ENCODE data around the gene PLCB3.

The PLCB3 gene

DNA sequence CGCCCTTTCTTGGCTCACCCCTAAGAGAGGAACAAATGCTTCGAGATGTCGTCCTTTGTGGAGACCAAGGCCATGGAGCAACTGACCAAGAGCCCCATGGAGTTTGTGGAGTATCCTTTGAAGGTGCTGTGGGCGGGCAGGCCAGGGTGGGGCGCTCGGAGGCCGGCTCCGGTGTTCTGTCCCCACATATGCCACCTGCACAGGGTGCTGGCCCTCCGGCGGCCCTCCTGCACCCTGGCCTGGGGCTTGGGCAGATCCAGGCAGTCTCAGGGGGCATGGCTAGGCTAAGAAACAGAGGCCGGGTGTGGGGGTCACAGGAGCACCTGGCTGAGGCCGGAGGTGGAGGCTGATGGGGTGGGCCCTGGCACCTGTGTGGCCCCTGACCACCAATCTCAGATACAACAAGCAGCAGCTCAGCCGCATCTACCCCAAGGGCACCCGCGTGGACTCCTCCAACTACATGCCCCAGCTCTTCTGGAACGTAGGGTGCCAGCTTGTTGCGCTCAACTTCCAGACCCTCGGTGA lies 10.3 kb downstream of the PLCB3 start:
- no peak for DNase-seq (ENCODE audit: low read depth in 1 of 2, low spot score in 1 of 2)
- in situ Hi-C loops (cut with HindIII; ENCODE audit: low pct_unique_long_range_greater_than_20kb, low sequenced_read_pairs), result no loop called here
- no peak for TF ChIP-seq JUND (IDR thresholded peaks at IDR 0.05; ENCODE audit: low read depth)

DNA sequence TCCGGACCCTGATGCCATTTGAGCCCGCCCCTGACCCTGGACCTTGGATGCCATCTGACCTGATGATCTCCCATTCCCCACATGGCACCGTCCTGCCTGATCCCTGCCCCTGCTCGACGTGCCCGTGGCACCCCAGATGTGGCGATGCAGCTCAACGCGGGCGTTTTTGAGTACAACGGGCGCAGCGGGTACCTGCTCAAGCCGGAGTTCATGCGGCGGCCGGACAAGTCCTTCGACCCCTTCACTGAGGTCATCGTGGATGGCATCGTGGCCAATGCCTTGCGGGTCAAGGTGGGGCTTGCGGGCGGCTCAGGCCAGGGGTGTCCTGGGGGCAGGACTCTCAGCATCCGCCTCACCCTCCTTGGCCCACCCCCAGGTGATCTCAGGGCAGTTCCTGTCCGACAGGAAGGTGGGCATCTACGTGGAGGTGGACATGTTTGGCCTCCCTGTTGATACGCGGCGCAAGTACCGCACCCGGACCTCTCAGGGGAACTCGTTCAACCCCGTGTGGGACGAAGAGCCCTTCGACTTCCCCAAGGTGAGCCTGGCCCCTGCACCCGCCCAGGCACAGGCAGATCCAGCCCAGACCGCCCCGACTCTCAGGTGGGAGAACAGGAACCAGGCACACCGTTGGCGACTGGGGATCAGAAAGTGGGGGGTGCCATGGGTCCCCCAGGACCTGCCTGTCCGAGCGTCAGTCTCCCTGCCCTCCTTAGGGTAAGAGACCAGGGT lies 11.1 kb downstream of the PLCB3 start:
- in situ Hi-C loops (cut with HindIII; ENCODE audit: low pct_unique_long_range_greater_than_20kb, low sequenced_read_pairs), result no loop called here
- DNase-seq (ENCODE audit: low read depth in 1 of 2, low spot score in 1 of 2), result no peak
- no peak for TF ChIP-seq JUND (IDR thresholded peaks at IDR 0.05; ENCODE audit: low read depth)

DNA sequence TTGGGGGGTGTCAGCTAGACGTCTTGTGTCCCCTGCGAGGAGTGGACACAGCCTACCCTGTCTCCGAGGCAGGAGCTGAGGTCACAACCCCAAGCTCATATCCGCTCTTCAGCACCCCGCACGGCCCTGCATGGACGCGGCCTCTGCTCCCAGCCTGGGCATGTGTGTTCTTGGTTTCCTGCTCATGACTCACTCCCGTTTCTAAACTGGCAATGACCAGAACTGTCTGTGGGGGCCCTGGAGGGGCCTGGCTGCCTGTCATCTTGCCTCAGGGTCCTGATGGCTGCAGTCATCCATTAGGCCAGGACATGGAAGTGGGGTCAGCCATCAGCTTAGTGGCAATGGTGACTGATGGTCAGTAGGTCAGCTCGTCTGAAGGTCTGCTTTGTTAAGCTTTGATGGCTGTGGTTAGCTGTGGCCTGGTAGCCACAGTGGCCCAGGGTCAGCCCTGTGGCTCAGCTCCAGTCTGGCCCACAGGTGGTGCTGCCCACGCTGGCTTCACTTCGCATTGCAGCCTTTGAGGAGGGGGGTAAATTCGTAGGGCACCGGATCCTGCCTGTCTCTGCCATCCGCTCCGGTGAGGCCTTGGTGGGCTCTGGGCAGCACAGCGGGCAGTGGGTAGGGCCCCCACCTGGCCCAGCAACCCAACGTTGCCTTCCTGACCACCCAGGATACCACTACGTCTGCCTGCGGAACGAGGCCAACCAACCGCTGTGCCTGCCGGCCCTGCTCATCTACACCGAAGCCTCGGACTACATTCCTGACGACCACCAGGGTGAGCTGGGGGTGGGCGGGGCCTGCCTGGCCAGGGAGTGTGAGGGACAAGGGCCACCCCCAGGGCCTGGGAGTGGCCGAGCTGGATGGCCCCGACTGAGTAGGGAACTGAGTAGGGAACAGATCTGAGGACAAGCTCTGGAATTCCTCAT lies 12.0 kb downstream of the PLCB3 start:
- TF ChIP-seq JUND (IDR thresholded peaks at IDR 0.05; ENCODE audit: low read depth), result no peak
- in situ Hi-C loops (cut with HindIII; ENCODE audit: low pct_unique_long_range_greater_than_20kb, low sequenced_read_pairs), result no loop called here
- DNase-seq (ENCODE audit: low read depth in 1 of 2, low spot score in 1 of 2), result no peak

DNA sequence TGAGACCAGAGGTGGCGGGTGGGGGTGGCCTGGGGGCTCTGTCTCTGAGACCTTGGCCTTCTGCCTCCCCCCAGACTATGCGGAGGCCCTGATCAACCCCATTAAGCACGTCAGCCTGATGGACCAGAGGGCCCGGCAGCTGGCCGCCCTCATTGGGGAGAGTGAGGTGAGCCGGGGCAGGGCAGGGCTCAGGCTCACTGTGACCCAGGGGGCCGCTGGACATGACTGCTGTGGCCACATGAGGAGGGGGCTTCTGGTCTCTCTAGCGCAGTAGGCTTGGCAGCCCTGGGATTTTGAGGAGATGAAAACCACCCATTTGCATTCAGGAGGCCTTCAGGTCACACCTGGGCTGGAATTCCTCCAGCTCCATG lies 12.6 kb downstream of the PLCB3 start:
- in situ Hi-C loops (cut with HindIII; ENCODE audit: low pct_unique_long_range_greater_than_20kb, low sequenced_read_pairs), result no loop called here
- DNase-seq (ENCODE audit: low read depth in 1 of 2, low spot score in 1 of 2), result no peak
- no peak for TF ChIP-seq JUND (IDR thresholded peaks at IDR 0.05; ENCODE audit: low read depth)

DNA sequence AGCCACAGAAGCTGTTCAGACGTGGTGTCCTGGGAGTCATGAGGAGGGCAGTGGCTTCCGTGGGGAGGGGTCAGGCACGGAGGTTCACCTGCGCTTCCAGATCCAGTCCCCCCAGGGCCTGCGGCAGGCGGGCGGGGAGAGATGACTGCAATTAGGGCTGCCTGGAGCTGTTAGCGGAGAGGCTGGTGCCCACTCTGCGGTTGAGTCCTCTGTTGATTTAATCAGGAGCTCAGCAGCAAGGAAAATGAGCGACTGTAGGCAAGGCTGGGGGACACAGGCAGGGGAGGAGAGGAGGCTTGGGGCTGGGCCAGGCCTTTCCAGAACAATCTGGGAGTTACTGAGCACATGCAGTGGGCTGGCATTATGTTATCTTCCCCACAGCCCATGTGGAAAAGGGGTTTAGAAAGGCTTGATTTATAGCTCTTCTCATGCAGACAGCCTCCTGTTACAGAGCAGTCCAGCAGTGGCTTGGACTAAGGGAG lies 13.1 kb downstream of the PLCB3 start:
- in situ Hi-C loops (cut with HindIII; ENCODE audit: low pct_unique_long_range_greater_than_20kb, low sequenced_read_pairs), result no loop called here
- no peak for TF ChIP-seq JUND (IDR thresholded peaks at IDR 0.05; ENCODE audit: low read depth)
- DNase-seq (ENCODE audit: low read depth in 1 of 2, low spot score in 1 of 2), result no peak

DNA sequence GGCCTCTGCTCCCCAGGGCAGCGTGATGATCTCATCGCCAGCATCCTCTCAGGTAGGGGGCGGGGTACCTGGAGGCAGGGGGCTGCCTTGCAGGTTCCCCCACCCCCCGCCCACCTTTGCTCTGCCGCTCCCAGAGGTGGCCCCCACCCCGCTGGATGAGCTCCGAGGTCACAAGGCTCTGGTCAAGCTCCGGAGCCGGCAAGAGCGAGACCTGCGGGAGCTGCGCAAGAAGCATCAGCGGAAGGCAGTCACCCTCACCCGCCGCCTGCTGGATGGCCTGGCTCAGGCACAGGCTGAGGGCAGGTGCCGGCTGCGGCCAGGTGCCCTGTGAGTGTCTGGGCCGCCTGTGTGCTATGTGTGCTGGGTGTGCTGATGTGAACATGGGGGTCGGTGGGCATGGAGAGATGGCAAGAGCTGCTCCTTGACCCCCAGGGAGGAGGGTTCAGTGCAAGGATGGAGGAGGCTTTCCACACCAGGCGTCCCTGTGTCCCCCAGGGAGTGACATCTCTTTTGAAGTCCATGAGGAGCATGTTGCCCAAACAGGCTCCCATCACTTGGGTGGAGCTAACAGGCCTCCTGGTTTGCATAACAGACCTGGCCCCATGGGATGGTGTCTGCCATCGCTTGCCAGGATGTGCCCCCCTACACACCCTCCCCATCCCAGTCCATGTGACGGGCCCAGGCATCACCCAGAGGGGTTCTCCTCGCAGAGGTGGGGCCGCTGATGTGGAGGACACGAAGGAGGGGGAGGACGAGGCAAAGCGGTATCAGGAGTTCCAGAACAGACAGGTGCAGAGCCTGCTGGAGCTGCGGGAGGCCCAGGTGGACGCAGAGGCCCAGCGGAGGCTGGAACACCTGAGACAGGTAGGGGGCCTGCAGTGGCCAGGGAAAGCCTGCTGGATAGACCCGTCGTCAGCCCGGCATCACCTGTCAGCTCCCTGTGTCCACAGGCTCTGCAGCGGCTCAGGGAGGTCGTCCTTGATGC lies 14.1 kb downstream of the PLCB3 start:
- TF ChIP-seq JUND (IDR thresholded peaks at IDR 0.05; ENCODE audit: low read depth), result no peak
- in situ Hi-C loops (cut with HindIII; ENCODE audit: low pct_unique_long_range_greater_than_20kb, low sequenced_read_pairs), result no loop called here
- no peak for DNase-seq (ENCODE audit: low read depth in 1 of 2, low spot score in 1 of 2)

DNA sequence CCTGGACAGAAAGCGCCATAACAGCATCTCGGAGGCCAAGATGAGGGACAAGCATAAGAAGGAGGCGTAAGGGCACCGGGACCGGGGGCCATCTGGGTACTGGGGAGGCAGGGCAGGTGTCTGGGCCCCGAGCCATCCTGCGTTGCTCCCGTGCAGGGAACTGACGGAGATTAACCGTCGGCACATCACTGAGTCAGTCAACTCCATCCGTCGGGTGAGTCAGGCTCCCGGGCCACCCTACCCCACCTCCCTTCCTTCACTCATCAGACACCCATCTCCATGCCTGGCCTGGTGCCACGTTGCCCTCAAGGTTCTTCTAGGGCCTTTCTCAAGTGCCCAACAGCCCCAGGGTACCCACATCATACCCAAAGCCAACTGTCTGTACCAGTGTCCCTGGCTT lies 15.0 kb downstream of the PLCB3 start:
- in situ Hi-C loops (cut with HindIII; ENCODE audit: low pct_unique_long_range_greater_than_20kb, low sequenced_read_pairs), result no loop called here
- no peak for DNase-seq (ENCODE audit: low read depth in 1 of 2, low spot score in 1 of 2)
- TF ChIP-seq JUND (IDR thresholded peaks at IDR 0.05; ENCODE audit: low read depth), result no peak

DNA sequence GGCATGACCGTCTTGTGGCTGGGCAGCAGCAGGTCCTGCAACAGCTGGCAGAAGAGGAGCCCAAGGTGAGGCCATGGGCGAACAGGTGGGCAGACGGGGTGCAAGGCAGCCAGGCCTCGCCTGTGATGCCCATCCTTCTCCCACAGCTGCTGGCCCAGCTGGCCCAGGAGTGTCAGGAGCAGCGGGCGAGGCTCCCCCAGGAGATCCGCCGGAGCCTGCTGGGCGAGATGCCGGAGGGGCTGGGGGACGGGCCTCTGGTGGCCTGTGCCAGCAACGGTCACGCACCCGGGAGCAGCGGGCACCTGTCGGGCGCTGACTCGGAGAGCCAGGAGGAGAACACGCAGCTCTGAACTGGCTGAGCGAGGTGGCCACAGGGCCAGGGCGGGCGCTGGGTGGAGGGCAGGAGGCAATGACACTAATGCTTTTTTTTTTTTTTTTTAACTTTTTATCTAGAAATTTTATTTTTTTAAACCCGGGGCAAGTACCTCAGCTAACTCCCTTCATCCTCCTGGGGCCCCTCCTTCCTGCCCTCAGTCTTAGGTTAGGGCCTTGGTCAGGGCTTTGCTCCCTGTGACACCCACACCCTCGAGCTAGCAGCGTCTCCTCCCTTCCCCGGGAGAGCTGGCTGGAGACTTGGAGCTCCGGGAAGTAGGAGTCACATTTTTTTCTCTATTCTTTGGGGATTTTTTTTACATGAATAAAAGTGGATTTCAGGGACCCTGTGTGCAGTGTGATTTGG lies 16.0 kb downstream of the PLCB3 start:
- no peak for DNase-seq (ENCODE audit: low read depth in 1 of 2, low spot score in 1 of 2)
- TF ChIP-seq JUND (IDR thresholded peaks at IDR 0.05; ENCODE audit: low read depth), result no peak
- in situ Hi-C loops (cut with HindIII; ENCODE audit: low pct_unique_long_range_greater_than_20kb, low sequenced_read_pairs), result no loop called here

DNA sequence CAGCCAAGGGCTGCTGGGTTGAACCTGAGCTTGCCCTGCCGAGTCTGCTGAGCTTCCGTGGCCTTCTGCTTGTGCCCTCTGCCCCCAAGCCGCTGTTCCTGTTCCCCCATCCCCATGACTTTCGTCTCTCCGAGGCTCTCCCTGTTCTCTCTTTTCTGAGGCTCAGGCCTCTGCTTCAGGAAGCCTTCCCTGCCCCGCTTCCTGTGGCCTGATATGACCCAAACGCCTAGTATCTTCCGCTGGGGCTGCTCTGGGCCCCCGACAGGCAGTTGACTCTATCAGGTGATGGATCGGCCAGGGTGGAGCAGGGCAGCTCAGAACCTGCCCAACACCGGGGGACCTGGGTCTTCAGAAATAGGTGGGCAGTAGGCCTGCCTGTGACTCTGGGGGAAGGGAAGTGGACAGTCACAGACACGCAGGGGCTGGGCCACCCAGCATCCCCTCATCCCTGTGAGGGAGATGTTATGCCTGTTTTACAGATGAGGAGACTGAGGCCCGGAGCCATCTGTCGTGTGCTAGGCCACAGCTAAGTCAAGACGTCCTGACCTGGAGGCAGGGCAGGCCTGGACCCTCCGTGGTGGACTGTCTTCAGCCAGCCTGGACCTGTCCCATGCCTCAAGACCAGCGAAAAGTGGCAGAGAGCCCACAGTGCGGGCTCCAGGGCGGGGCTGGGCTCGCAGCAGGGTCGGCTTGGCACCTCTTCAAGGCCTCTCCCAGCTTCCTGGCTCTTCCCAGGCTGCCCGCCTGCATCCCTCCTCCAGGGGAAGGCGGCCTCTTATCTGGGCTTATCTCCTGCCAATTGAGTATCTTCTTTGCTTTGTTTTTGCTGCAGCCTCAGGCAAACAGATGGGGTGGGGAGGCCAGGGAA lies 16.9 kb downstream of the PLCB3 start:
- in situ Hi-C loops (cut with HindIII; ENCODE audit: low pct_unique_long_range_greater_than_20kb, low sequenced_read_pairs), result no loop called here
- TF ChIP-seq JUND (IDR thresholded peaks at IDR 0.05; ENCODE audit: low read depth), result no peak
- DNase-seq (ENCODE audit: low read depth in 1 of 2, low spot score in 1 of 2), result no peak

DNA sequence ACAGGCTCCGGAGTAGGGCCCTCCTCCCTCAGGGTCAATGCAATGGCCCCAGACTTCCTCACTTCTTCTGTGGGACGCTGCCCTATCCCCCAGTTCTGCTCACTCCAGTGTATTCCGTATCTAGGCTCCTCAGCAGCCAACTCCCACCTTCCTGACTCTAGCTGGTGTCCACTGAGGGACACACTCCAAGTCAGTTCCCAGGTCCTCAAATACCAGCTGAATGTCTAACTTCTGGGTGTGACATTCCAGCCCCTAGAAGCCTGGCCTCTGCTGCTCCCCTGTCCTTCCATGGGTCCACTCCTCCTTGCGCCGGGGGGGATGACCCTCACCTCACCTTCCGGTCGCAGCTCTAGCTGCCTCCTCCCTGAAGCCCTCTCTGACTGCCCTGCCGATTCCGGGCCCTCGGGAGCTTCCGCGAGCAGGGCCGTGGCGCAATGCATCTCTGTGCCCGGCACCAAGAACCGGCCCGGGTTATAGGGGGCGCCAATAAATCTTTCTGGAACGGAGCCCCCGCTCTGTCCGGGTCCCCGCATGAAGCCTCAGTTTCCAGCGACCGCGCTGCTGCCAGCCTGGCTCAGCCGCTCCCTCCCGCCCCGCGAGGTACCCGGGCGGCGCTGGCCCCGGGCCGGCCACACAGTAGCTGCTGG lies 17.7 kb downstream of the PLCB3 start:
- no peak for TF ChIP-seq JUND (IDR thresholded peaks at IDR 0.05; ENCODE audit: low read depth)
- peak in 1 of 2 experiments; percentile 59 for DNase-seq (ENCODE audit: low read depth in 1 of 2, low spot score in 1 of 2)
- in situ Hi-C loops (cut with HindIII; ENCODE audit: low pct_unique_long_range_greater_than_20kb, low sequenced_read_pairs), result no loop called here

Data from T47D (cell line).